ENCODE data around the gene TINAGL1.

Gene TINAGL1

DNA sequence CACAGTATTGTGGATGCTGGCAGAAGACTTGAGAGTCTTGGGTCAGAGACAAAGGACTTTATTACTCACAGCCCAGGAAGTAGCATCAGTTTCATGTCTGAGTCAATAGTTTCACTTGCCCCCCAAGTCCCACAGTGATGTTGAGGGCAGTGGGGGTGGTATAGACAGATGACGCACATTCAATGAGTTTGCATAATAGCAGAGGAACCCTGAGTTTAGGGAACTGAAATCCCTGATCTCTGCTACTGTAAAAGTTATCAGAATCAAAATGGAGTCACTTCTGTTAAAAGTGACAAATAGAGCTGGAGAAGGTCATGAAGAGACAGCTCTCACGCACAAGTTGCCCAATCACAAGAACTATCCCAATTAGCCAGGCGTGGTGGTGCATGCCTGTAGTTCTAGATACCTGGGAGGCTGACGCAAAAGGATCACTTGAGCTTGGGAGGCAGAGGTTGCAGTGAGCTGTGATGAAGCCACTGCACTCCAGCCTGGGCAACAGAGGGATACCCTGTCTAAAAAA is 29.7 kb downstream of the TINAGL1 start:
- H3K27ac ChIP-seq = no peak overlapping the region
- TF ChIP-seq, protein P1, sequence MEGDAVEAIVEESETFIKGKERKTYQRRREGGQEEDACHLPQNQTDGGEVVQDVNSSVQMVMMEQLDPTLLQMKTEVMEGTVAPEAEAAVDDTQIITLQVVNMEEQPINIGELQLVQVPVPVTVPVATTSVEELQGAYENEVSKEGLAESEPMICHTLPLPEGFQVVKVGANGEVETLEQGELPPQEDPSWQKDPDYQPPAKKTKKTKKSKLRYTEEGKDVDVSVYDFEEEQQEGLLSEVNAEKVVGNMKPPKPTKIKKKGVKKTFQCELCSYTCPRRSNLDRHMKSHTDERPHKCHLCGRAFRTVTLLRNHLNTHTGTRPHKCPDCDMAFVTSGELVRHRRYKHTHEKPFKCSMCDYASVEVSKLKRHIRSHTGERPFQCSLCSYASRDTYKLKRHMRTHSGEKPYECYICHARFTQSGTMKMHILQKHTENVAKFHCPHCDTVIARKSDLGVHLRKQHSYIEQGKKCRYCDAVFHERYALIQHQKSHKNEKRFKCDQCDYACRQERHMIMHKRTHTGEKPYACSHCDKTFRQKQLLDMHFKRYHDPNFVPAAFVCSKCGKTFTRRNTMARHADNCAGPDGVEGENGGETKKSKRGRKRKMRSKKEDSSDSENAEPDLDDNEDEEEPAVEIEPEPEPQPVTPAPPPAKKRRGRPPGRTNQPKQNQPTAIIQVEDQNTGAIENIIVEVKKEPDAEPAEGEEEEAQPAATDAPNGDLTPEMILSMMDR (IDR thresholded peaks at IDR 0.05) = no peak
- no peak for TF ChIP-seq ZFX (IDR thresholded peaks at IDR 0.05; ENCODE audit: borderline replicate concordance)

DNA sequence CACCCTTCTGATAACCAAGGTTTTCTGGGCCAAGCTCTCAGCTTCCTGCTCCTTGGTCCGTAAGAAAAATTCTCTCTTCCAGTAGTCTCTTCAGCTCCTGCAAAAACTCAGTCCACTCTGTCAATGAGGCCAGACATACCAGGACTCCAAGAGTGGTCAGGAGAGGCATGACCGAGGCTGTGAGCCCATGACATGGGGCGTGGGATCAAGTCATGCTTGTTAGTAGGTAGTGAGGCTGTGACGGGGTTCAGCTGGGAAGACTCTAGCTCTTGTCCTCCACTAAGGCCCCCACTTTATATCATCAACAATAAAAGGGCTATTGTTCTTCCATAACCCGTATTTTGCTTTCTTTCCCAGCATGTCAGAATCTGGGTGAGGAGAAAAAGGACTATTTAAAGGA is 31.0 kb downstream of the TINAGL1 start:
- H3K27ac ChIP-seq = no peak overlapping the region
- TF ChIP-seq ZFX (IDR thresholded peaks at IDR 0.05; ENCODE audit: borderline replicate concordance) = no peak
- TF ChIP-seq, protein P1 (IDR thresholded peaks at IDR 0.05) = no peak

DNA sequence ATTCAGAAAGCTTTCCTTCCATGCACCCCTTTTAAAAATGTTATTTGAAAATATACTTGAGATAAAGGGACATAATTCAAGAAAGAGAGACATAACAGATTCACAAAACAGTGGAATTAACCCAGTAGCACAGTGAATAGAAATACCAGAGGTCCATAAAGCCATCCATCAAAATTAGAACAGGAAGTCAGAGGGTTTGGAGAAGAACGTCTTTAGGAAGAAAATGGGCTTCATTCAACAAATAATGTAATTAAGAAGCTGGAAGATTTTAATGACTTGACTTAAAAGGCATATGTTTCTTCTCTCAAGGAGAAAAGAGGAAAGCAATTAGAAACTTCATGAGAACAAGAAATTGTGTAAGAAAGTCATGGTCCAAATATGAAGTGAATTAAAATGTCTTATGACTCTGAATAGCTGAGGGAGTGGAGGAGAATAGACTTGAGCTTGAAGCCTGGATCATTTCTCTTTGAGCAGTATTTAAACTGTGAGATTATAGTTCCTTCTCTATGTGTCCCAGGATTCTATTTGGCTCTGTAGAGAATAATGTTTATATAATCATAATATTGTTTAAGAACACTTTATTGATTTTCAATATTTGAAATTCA is 33.3 kb downstream of the TINAGL1 start:
- H3K27ac ChIP-seq = no peak overlapping the region
- TF ChIP-seq, protein P1 (IDR thresholded peaks at IDR 0.05) = no peak
- no peak for TF ChIP-seq ZFX (IDR thresholded peaks at IDR 0.05; ENCODE audit: borderline replicate concordance)

DNA sequence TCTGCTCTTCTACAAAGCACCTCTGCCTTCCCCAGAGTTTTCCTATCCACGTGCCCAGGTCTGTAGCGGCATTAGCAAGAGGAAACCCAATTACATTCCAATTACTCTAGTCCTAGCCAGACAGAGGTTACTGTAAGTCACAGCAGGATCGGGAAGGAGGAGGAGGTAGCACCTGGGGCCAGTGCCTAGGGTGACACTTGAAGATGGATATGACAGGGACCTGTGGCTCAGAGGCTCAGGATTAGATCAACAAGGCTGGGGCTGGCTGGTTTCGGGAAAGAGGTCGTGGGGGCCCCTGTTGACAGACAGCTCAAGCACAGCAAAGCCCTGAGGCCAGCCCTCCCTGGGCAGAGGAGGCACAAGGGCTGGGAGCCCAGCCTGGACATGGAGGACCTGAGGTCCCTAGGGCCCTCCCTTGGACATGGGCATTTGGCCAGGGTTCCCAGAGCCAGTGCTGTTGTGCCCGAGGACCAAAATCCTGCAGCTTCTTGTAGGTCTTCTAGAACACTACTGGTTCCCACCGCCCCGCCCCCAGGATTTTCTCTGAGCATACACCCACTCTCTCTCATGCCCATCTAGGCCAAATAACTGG is 38.2 kb downstream of the TINAGL1 start:
- TF ChIP-seq ZFX (IDR thresholded peaks at IDR 0.05; ENCODE audit: borderline replicate concordance) = no peak
- TF ChIP-seq, protein P1 (IDR thresholded peaks at IDR 0.05) = no peak
- no peak overlapping the region for H3K27ac ChIP-seq

DNA sequence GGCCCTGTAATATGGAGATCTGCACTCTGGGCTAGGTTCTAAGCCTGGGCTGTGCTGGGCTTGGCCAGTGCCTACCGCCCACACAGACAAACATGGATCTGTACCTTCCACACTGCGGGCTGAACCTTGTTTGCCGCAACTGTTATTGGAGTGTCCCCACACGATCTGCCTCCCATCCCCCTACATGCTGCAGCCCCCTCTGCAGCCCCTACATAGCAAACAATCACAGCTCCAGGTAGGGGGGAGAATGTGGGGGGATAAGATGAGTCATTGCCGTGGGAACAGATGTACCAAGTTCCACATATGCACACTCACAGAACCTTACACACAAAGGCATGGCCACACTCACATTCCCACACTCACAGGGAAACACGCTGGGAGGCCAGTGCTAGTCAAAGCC is 39.1 kb downstream of the TINAGL1 start:
- no peak for TF ChIP-seq ZFX (IDR thresholded peaks at IDR 0.05; ENCODE audit: borderline replicate concordance)
- TF ChIP-seq, protein P1 (IDR thresholded peaks at IDR 0.05) = no peak
- no peak overlapping the region for H3K27ac ChIP-seq

DNA sequence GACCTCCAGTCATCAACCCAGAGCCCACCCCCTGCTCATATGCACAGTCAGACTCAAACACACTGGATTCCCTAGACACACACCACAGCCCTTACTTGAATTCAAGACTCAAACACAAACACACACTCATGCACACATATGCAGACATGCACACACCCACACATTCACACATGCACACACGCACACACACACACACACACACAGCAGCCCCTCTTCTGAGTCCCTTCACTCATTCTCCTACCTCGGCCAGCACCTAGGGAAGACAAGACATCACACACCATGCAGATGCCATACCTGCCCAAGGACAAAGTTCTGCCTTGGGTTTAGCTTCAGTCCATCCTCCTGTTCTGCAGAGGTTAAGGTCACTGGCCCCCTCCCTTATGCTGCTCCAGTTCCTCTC is 39.6 kb downstream of the TINAGL1 start:
- no peak overlapping the region for H3K27ac ChIP-seq
- no peak for TF ChIP-seq ZFX (IDR thresholded peaks at IDR 0.05; ENCODE audit: borderline replicate concordance)
- TF ChIP-seq, protein P1 (IDR thresholded peaks at IDR 0.05) = no peak

DNA sequence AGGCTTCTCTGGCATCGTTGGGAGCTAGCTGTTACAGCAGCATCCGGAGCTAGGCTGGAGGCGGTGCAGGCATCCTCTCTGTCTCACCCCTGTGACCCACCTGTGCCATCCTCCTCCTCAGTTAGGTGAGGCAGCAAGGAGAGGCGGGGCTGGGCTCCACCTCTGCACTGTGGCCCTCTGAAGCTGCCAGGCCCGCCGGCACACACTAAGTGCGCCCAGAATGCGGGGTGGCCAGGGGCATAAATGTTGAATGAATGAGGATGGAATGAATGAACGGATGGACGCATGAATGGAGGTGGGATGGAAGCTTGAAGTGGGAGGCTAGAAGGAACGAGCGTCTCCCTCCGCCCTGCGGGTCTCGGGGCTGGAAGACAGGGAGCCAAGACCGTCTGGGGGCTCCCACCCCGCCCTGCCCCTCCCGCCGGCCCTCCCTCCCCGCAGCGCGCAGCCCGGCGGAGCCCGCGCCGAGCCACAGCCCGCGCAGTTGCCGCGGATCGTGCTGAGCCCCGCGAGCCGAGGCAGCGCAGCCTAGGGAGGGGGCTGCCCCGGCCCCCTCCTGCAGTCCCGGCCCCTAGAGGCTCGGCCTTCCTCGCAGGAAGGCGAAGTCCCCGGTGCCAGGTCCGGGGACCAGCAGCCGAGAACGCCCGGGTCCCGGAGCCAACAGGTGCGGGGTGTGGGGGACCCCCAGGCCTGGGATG is 41.1 kb downstream of the TINAGL1 start, which contains the start of gene HCRTR1:
TSS of gene HCRTR1 (plus strand) at position 472 of the 698 bp plus-strand sequence. CDS start 1,504 bp downstream, outside the sequence.
- no peak for TF ChIP-seq ZFX (IDR thresholded peaks at IDR 0.05; ENCODE audit: borderline replicate concordance)
- no peak within 1 kb of the TSS for H3K27ac ChIP-seq

All from 22Rv1 (cell line).